H1 (cell line): Measurements from ENCODE around the gene TFF1. TPM values are rescaled to one million over a fixed set of nuclear protein-coding genes. Genes with fewer than 3 reads are reported as not detected.

Source experiments
- CTCF ChIA-PET: fragments of 300-600 bp; sonication (Branson Sonifier 250); formaldehyde crosslinking; loops from one replicate; lab custom pipeline; 2021; ENCODE audit not compliant: partially characterized antibody; lab: Charles Lee
- POLR2A ChIA-PET: fragments of 300-600 bp; sonication (Branson Sonifier 250); formaldehyde crosslinking; loops from one replicate; lab custom pipeline; 2021; ENCODE audit warnings: inconsistent platforms; ENCODE audit not compliant: partially characterized antibody; lab: Charles Lee
- DNase-seq, 2 experiments: peaks; one replicate each; pipeline versions ENCODE4 v3.0.0 to v3.0.0-alpha.2; 2010 to 2022; ENCODE audit warnings: low spot score in 2 of 2, low read depth in 1 of 2, mixed read lengths in 1 of 2
- FAIRE-seq: peaks from 2 replicates; lab custom pipeline; 2011; peaks lifted over from hg19 to GRCh38; lab: Jason Lieb, UNC
- H2AFZ ChIP-seq: 2 replicates; pipeline ENCODE4 v1.8.1; 2012; ENCODE audit warnings: low read length, inconsistent platforms
- H2AK5ac ChIP-seq: 2 replicates; pipeline ENCODE4 v1.6.1; 2013; ENCODE audit warnings: low read depth, low read length
- H2BK120ac ChIP-seq: replicated peaks from 2 replicates; pipeline ENCODE3; 2013; ENCODE audit warnings: low read depth, low read length, inconsistent platforms
- H2BK12ac ChIP-seq: 2 replicates; pipeline ENCODE4 v1.6.1; 2013; ENCODE audit warnings: low read depth, low read length
- H2BK15ac ChIP-seq: 2 replicates; pipeline ENCODE4 v1.6.1; 2013; ENCODE audit warnings: low read length
- H2BK20ac ChIP-seq: 2 replicates; pipeline ENCODE4 v1.6.1; 2013; ENCODE audit warnings: low read length
- H2BK5ac ChIP-seq: 2 replicates; pipeline ENCODE4 v1.6.1; 2013; ENCODE audit warnings: low read depth, low read length
- H3K14ac ChIP-seq: 2 replicates; pipeline ENCODE4 v1.6.1; 2013; ENCODE audit warnings: inconsistent platforms; ENCODE audit not compliant: insufficient read length
- H3K18ac ChIP-seq: 2 replicates; pipeline ENCODE4 v1.6.1; 2013; ENCODE audit warnings: low read length; ENCODE audit errors: extremely low read depth
- H3K23ac ChIP-seq: 2 replicates; pipeline ENCODE4 v1.6.1; 2013; ENCODE audit warnings: inconsistent platforms; ENCODE audit not compliant: insufficient read length
- H3K23me2 ChIP-seq: 2 replicates; pipeline ENCODE4 v1.6.1; 2013; ENCODE audit warnings: low read depth, low read length
- H3K27ac ChIP-seq: 2 replicates; pipeline ENCODE4 v1.6.1; 2011; ENCODE audit warnings: low read depth, low read length, inconsistent platforms
- H3K27me3 ChIP-seq, 4 experiments: replicated peaks in 1 of 4; 1 replicate in 1 of 4; 2 replicates in 3 of 4; pipeline versions ENCODE4 v1.6.1 to v1.8.1; 2011 to 2013; ENCODE audit warnings: low read length in 3 of 4, mild to moderate bottlenecking in 3 of 4, inconsistent platforms in 2 of 4, mixed read lengths in 2 of 4, moderate library complexity in 1 of 4; ENCODE audit not compliant: control insufficient read depth in 3 of 4, insufficient read depth in 3 of 4; ENCODE audit errors: extremely low read depth in 1 of 4
- H3K36me3 ChIP-seq, 4 experiments: 2 replicates each; pipeline versions ENCODE4 v1.6.1 to v1.8.1; 2011 to 2013; ENCODE audit warnings: mild to moderate bottlenecking in 4 of 4, low read length in 3 of 4, moderate library complexity in 2 of 4, control low read depth in 1 of 4, inconsistent platforms in 1 of 4; ENCODE audit not compliant: insufficient read depth in 4 of 4, control insufficient read depth in 2 of 4
- H3K4ac ChIP-seq: replicated peaks from 2 replicates; pipeline ENCODE3; 2013; ENCODE audit warnings: low read length, low read depth, mixed read lengths, inconsistent platforms; ENCODE audit not compliant: insufficient read length
- H3K4me1 ChIP-seq, 4 experiments: replicated peaks in 1 of 4; 1 replicate in 1 of 4; 2 replicates in 3 of 4; pipeline versions ENCODE4 v1.6.1 to v1.8.1; 2011 to 2013; ENCODE audit warnings: low read length in 3 of 4, inconsistent platforms in 2 of 4, mixed read lengths in 1 of 4; ENCODE audit not compliant: insufficient read depth in 4 of 4, control insufficient read depth in 3 of 4
- H3K4me2 ChIP-seq, 2 experiments: 2 replicates each; pipeline versions ENCODE4 v1.6.1 to v1.8.1; 2011 to 2013; ENCODE audit warnings: low read depth in 2 of 2, low read length in 2 of 2, control low read depth in 1 of 2, inconsistent platforms in 1 of 2, mild to moderate bottlenecking in 1 of 2; ENCODE audit not compliant: insufficient read depth in 1 of 2
- H3K4me3 ChIP-seq, 4 experiments: fragments of 200-600, 300-600 bp in 1 of 4; sonication (generic), shearing (Covaris generic), sonication (Bioruptor Twin) in 1 of 4; 2 replicates each; pipeline versions ENCODE4 v1.5.1 to v1.8.1; 2011 to 2016; ENCODE audit warnings: low read length in 4 of 4, low read depth in 3 of 4, control low read depth in 2 of 4, inconsistent platforms in 2 of 4, mild to moderate bottlenecking in 2 of 4, mixed read lengths in 1 of 4, moderate library complexity in 1 of 4; ENCODE audit not compliant: insufficient read depth in 2 of 4; ENCODE audit errors: extremely low read depth in 1 of 4
- H3K56ac ChIP-seq: replicated peaks from 2 replicates; pipeline ENCODE3; 2013; ENCODE audit warnings: low read depth, mild to moderate bottlenecking, mixed read lengths, low read length, inconsistent platforms; ENCODE audit not compliant: insufficient read length
- H3K79me1 ChIP-seq: 2 replicates; pipeline ENCODE4 v1.6.1; 2013; ENCODE audit warnings: low read depth, low read length, control low read depth
- H3K79me2 ChIP-seq, 2 experiments: 2 replicates each; pipeline versions ENCODE4 v1.6.1 to v1.8.1; 2012 to 2013; ENCODE audit warnings: low read length in 2 of 2, mild to moderate bottlenecking in 2 of 2, inconsistent platforms in 1 of 2; ENCODE audit not compliant: insufficient read depth in 2 of 2, control insufficient read depth in 1 of 2
- H3K9ac ChIP-seq, 4 experiments: replicated peaks in 1 of 4; 1 replicate in 1 of 4; 2 replicates in 3 of 4; pipeline versions ENCODE4 v1.6.1 to v1.8.1; 2011 to 2013; ENCODE audit warnings: low read depth in 3 of 4, low read length in 3 of 4, control low read depth in 2 of 4, mild to moderate bottlenecking in 2 of 4, moderate library complexity in 2 of 4, inconsistent platforms in 1 of 4; ENCODE audit errors: extremely low read depth in 1 of 4
- H3K9me3 ChIP-seq, 2 experiments: 2 replicates each; pipeline versions ENCODE4 v1.6.1 to v1.8.1; 2012 to 2013; ENCODE audit warnings: mild to moderate bottlenecking in 2 of 2, moderate library complexity in 2 of 2, control low read depth in 1 of 2, inconsistent platforms in 1 of 2, low read depth in 1 of 2, low read length in 1 of 2, mixed read lengths in 1 of 2; ENCODE audit not compliant: insufficient read depth in 2 of 2
- H4K20me1 ChIP-seq, 2 experiments: replicated peaks in 1 of 2; 2 replicates each; pipeline versions ENCODE3 to v1.8.1; 2011 to 2013; ENCODE audit warnings: inconsistent platforms in 2 of 2, low read length in 2 of 2, mild to moderate bottlenecking in 1 of 2; ENCODE audit not compliant: insufficient read depth in 2 of 2, control insufficient read depth in 1 of 2
- H4K5ac ChIP-seq: 2 replicates; pipeline ENCODE4 v1.6.1; 2013; ENCODE audit warnings: low read length, low read depth, mixed read lengths, inconsistent platforms; ENCODE audit not compliant: insufficient read length
- H4K8ac ChIP-seq: 2 replicates; pipeline ENCODE4 v1.8.0; 2013; ENCODE audit warnings: mild to moderate bottlenecking, moderate library complexity, low read length, inconsistent platforms; ENCODE audit not compliant: insufficient read depth; ENCODE audit errors: extremely low read depth
- H4K91ac ChIP-seq: replicated peaks from 2 replicates; pipeline ENCODE3; 2013; ENCODE audit warnings: low read length, mixed read lengths, inconsistent platforms; ENCODE audit not compliant: insufficient read length
- WGBS, 2 experiments: shearing (Covaris generic) in 1 of 2; methylation state at CpG; one replicate each; pipeline versions ENCODE4 v1.1.6 to v1.1.7; 2013 to 2015; ENCODE audit warnings: low lambda C conversion rate in 2 of 2, mixed read lengths in 2 of 2, inconsistent platforms in 1 of 2, low coverage in 1 of 2, missing lambda C conversion rate in 1 of 2; ENCODE audit not compliant: insufficient replicate concordance in 2 of 2, insufficient coverage in 1 of 2, insufficient read length in 1 of 2; ENCODE audit errors: extremely low coverage in 1 of 2, missing lambda C conversion rate in 1 of 2; 5-methylcytosine and 5-hydroxymethylcytosine counted together
- polyA plus RNA-seq, 7 experiments: library from polyadenylated mRNA; depleted of rRNA in 3 of 7; stranded (reverse) in 5 of 7; unstranded in 2 of 7; fragments of >200 nt in 5 of 7; fragments of 200-250 nt in 2 of 7; gene quantifications; 1 replicate in 5 of 7; 2 replicates in 1 of 7; 4 replicates in 1 of 7; pipeline versions ENCODE4 v1.2.1 to v1.2.3, GENCODE V29; 2011 to 2013; ENCODE audit warnings: missing spikeins in 2 of 7, mixed read lengths in 2 of 7
- total RNA-seq: library from RNA; stranded (reverse); fragmentation: NEBNext Ultra II Directional; extraction: Animal tissue kit (Norgen Biotek cat#: 25700); gene quantifications from 2 replicates; pipeline ENCODE4 v1.2.1, GENCODE V29; 2021

The TFF1 gene
- total and polyA plus RNA-seq, 2 of the 8 experiments (the other 6 are each of a cell fraction or from before 2014, with no cell fraction given), result not detected

GRCh38 chr21:42401820-42402251 lies 35.5 kb upstream of the TFF1 start:
- ChIA-PET POLR2A (no interaction called here), CTCF (interaction anchor here (0.8 to 1.1 kb wide), 3 partner anchors 8 to 48 kb away, joined by 3 read pairs; no protein-coding TSS in a partner anchor)
- no peak overlapping the region for H3K23ac ChIP-seq
- H4K91ac ChIP-seq, result no peak overlapping the region
- FAIRE-seq (no peak), DNase-seq (no peak)
- H3K4ac ChIP-seq, result no peak overlapping the region
- no peak overlapping the region for H2BK5ac ChIP-seq
- H2BK20ac ChIP-seq, result no peak overlapping the region
- H3K4me2 ChIP-seq, result no peak overlapping the region
- H4K8ac ChIP-seq, result no peak overlapping the region
- no peak overlapping the region for H2BK12ac ChIP-seq
- H3K14ac ChIP-seq, result no peak overlapping the region
- no peak overlapping the region for H3K18ac ChIP-seq
- no peaks in the 10 kb centered on the region for H3K79me2 ChIP-seq
- H2BK15ac ChIP-seq, result no peak overlapping the region
- no peak overlapping the region for H2BK120ac ChIP-seq
- no peak overlapping the region for H3K4me3 ChIP-seq
- no peak overlapping the region for H3K9ac ChIP-seq
- no peaks in the 10 kb centered on the region for H4K20me1 ChIP-seq
- peaks cover 3 to 7% of the 10 kb centered on the region in 2 experiments; a peak in 2 of 4 replicates for H3K9me3 ChIP-seq
- H3K79me1 ChIP-seq, result no peaks in the 10 kb centered on the region
- no peaks in the 10 kb centered on the region for H3K36me3 ChIP-seq
- no peaks in the 10 kb centered on the region for H3K23me2 ChIP-seq
- H4K5ac ChIP-seq, result no peak overlapping the region
- H3K27me3 ChIP-seq, result no peaks in the 10 kb centered on the region
- no peak overlapping the region for H2AK5ac ChIP-seq
- peaks cover 0 to 4% (median 0%) of the 10 kb centered on the region in 4 experiments; a peak in 1 of 7 replicates for H3K4me1 ChIP-seq
- no peak overlapping the region for H3K56ac ChIP-seq
- WGBS, 2 experiments, result 87% methylated on average over 2 of the region's 2 CpGs; no CpG with 5 or more reads in 1 of the 2 experiments
- no peak overlapping the region for H3K27ac ChIP-seq
- H2AFZ ChIP-seq, result no peak overlapping the region
